Transverse colon (tissue), 3 donors: ENCODE data around the gene DNAI2.

Experiments
- CTCF ChIP-seq, 5 experiments: fragments of 200-600 bp in 3 of 5; fragments of 450-650 bp in 2 of 5; sonication (generic) in 3 of 5; IDR thresholded peaks; 1 replicate in 2 of 5; 2 replicates in 3 of 5; pipeline ENCODE4 v1.5.1; 2016 to 2017; ENCODE audit warnings: antibody characterized with exemption in 5 of 5, inconsistent platforms in 3 of 5, mild to moderate bottlenecking in 2 of 5, moderate library complexity in 1 of 5
- EP300 ChIP-seq: sonication (generic); formaldehyde crosslinking; IDR thresholded peaks from one replicate; pipeline ENCODE4 v1.6.1; 2017; ENCODE audit warnings: antibody characterized with exemption, low read depth
- POLR2A ChIP-seq: fragments of 450-650 bp; IDR thresholded peaks from one replicate; pipeline ENCODE4 v1.6.1; 2016; ENCODE audit warnings: antibody characterized with exemption, mild to moderate bottlenecking, moderate library complexity

GRCh38 chr17:74317071-74317470 is 43.0 kb downstream of the DNAI2 start:
- TF ChIP-seq CTCF (IDR thresholded peaks at IDR 0.05) = no peak
- TF ChIP-seq POLR2A = no peak
- no peak for TF ChIP-seq EP300
